Measurements from ENCODE around the gene SLC17A1. TPM values are rescaled to one million over a fixed set of nuclear protein-coding genes. Genes with fewer than 3 reads are reported as not detected.

The SLC17A1 gene
- total RNA-seq, 4 donors from 2014 or later, result not detected

DNA sequence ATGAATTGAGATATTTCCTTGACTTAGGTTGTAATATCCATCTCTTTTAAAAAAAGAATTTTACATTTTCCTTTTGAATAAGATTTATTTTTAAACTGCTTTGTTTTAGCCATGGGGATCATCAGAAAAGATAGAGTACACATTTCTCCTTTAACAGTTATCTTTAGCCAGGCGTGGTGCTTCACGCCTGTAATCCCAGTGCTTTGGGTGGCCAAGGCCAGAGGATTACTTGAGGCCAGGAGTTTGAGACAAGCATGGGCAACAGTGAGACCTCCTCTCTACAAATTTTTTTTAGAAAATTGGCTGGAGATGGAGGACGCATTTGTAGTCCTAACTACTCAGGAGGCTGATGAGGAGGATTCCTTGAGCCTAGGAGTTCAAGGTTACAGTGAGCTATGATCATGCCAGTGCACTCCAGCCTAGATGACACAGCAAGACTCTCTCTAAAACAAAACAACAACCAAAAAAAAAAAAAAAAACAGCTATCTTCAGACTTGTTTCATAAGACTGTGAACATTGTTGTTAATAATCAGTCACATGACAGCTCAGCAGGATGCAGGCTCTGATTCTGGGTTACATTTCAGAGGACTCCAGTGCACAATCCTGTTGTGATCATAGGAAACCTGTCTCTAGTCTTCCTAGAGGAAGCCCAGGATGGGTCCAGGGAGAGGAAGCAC lies 44.2 kb upstream of the SLC17A1 start:
- Histone ChIP-seq H3K27me3 (no peaks in the 10 kb centered on the region), H3K27ac (no peak overlapping the region), H3K9me3 (no peaks in the 10 kb centered on the region), H3K4me3 (no peak overlapping the region), H3K36me3 (no peaks in the 10 kb centered on the region), H3K4me1 (no peaks in the 10 kb centered on the region)
- WGBS, 2 donors (ENCODE audit: low coverage in 1 of 2), result 87 to 100% methylated on average over 1 to 3 of the region's 3 CpGs
- TF ChIP-seq EP300 (IDR thresholded peaks at IDR 0.05; ENCODE audit: low read depth) (no peak), POLR2AphosphoS5 (IDR thresholded peaks at IDR 0.05) (no peak), POLR2A (IDR thresholded peaks at IDR 0.05) (no peak)
- TF ChIP-seq, protein P1, sequence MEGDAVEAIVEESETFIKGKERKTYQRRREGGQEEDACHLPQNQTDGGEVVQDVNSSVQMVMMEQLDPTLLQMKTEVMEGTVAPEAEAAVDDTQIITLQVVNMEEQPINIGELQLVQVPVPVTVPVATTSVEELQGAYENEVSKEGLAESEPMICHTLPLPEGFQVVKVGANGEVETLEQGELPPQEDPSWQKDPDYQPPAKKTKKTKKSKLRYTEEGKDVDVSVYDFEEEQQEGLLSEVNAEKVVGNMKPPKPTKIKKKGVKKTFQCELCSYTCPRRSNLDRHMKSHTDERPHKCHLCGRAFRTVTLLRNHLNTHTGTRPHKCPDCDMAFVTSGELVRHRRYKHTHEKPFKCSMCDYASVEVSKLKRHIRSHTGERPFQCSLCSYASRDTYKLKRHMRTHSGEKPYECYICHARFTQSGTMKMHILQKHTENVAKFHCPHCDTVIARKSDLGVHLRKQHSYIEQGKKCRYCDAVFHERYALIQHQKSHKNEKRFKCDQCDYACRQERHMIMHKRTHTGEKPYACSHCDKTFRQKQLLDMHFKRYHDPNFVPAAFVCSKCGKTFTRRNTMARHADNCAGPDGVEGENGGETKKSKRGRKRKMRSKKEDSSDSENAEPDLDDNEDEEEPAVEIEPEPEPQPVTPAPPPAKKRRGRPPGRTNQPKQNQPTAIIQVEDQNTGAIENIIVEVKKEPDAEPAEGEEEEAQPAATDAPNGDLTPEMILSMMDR (IDR thresholded peaks at IDR 0.05), result no peak
- no peak for DNase-seq
- intact Hi-C loops (cut with DNase I; ENCODE audit: low total_unique reads), result no loop called here
- in situ Hi-C loops (cut with MboI; ENCODE audit: low pct_ligation_motif_present in 1 of 4, low pct_unique_long_range_greater_than_20kb in 1 of 4, low sequenced_read_pairs in 3 of 4), result no loop called here

DNA sequence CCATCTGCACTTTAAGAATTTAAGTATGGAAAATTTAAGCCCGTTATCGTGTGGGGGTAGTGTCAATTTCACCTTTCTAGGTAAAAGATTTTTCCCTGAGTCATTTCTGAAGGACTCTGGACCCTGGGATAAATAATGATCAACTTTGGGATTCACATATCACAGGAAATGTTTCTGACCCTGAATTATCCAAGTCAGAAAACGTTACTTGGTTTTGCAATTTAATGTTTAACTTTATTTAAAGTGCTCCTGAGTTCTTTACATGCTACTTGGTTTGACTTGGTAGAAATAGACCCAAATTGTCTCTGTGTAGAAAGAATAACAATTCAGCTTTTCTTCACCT lies 43.7 kb upstream of the SLC17A1 start:
- H3K4me1 ChIP-seq, result no peaks in the 10 kb centered on the region

DNA sequence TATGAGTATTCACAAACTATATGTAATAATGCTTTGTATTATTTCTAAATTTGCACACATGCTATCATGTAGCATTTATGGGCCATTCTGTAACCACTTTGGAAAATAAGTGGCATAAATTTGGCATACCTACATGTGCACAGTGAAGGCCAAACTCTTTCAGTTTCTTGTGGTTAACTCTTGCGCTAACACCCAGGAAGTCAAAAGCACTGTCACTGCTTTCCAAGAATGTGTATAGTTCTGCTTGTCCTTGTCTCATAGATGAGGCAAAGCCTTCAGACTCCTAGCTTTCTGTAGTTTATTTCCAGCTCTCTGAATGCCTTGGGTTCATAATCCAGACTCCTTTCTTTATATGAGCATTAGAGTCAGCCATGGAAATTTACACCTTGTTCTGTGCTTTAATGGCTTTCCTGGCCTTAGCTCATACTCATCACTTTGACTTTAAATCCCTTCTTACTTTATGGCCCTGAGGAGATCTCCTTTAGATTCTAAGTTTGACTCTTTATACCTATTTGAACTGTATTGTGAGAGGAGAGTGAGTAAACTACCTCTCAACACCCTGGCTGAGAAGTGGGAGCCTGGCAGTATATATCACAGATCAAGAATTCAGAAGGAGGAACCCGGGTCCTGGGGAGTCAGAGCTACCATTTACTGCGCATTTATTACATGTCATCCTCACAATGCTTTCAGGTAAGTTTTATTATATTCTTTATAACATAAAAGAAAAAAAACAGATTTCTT lies 43.1 kb upstream of the SLC17A1 start:
- no peak overlapping the region for H3K4me3 ChIP-seq
- intact Hi-C loops (cut with DNase I; ENCODE audit: low total_unique reads), result no loop called here
- no peak for DNase-seq
- in situ Hi-C loops (cut with MboI; ENCODE audit: low pct_ligation_motif_present in 1 of 4, low pct_unique_long_range_greater_than_20kb in 1 of 4, low sequenced_read_pairs in 3 of 4), result no loop called here
- H3K4me1 ChIP-seq, result no peaks in the 10 kb centered on the region
- H3K36me3 ChIP-seq, result no peaks in the 10 kb centered on the region
- 72 to 89% methylated on average over 3 of the region's 3 CpGs for whole genome bisulfite sequencing, 2 donors (ENCODE audit: low coverage in 1 of 2)
- no peaks in the 10 kb centered on the region for H3K9me3 ChIP-seq
- H3K27me3 ChIP-seq, result no peaks in the 10 kb centered on the region
- no peak for TF ChIP-seq EP300 (IDR thresholded peaks at IDR 0.05; ENCODE audit: low read depth)
- TF ChIP-seq, protein P1 (IDR thresholded peaks at IDR 0.05), result no peak
- no peak for TF ChIP-seq POLR2AphosphoS5 (IDR thresholded peaks at IDR 0.05)
- no peak for TF ChIP-seq POLR2A (IDR thresholded peaks at IDR 0.05)
- no peak overlapping the region for H3K27ac ChIP-seq

More for the DNA sequence above, 43.7 kb upstream of the SLC17A1 start:
- TF ChIP-seq POLR2AphosphoS5 (IDR thresholded peaks at IDR 0.05), result no peak
- TF ChIP-seq EP300 (IDR thresholded peaks at IDR 0.05; ENCODE audit: low read depth), result no peak
- TF ChIP-seq POLR2A (IDR thresholded peaks at IDR 0.05), result no peak
- TF ChIP-seq, protein P1 (IDR thresholded peaks at IDR 0.05), result no peak
- intact Hi-C loops (cut with DNase I; ENCODE audit: low total_unique reads), result no loop called here
- Histone ChIP-seq H3K27me3 (no peaks in the 10 kb centered on the region), H3K36me3 (no peaks in the 10 kb centered on the region), H3K9me3 (no peaks in the 10 kb centered on the region), H3K4me3 (no peak overlapping the region), H3K27ac (no peak overlapping the region)
- in situ Hi-C loops (cut with MboI; ENCODE audit: low pct_ligation_motif_present in 1 of 4, low pct_unique_long_range_greater_than_20kb in 1 of 4, low sequenced_read_pairs in 3 of 4), result no loop called here
- WGBS, 2 donors (ENCODE audit: low coverage in 1 of 2), result 28 to 61% methylated on average over 3 of the region's 3 CpGs
- no peak for DNase-seq

DNA sequence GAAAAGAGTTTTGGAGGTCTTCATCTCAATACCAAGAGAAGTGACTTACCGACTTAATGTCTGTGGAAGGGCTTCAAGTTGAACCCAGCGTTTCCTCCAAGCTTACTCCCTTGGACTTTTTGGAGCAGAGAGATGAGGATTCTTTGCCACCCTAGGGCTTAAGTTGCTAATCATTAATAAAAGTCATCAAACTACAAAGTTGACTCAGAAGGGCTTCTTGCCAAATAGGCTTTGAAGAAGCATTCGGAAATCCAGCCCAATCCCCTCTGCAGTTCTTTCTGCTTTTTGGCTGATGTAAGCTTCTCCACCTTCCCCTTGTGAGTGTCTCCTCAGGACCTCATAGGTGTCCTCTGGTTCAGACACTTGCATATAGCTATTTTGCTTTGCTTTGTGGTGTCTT lies 42.3 kb upstream of the SLC17A1 start, which contains the start of gene SLC17A3:
SLC17A3 (minus strand) TSS at position 126 of the 400 bp plus-strand sequence. CDS start 5,856 bp downstream, outside the sequence.
- H3K27me3 ChIP-seq, result no peaks in the 10 kb centered on the region
- TF ChIP-seq EP300 (IDR thresholded peaks at IDR 0.05; ENCODE audit: low read depth) (no peak), POLR2A (IDR thresholded peaks at IDR 0.05) (no peak), POLR2AphosphoS5 (IDR thresholded peaks at IDR 0.05) (no peak)
- TF ChIP-seq, protein P1 (IDR thresholded peaks at IDR 0.05), result no peak
- no peaks in the 10 kb centered on the region for H3K4me1 ChIP-seq
- no peaks in the 10 kb centered on the region for H3K36me3 ChIP-seq
- no peak within 1 kb of the TSS for H3K27ac ChIP-seq
- no peak for DNase-seq
- intact Hi-C loops (cut with DNase I; ENCODE audit: low total_unique reads) (no loop called here), in situ Hi-C loops (cut with MboI; ENCODE audit: low pct_ligation_motif_present in 1 of 4, low pct_unique_long_range_greater_than_20kb in 1 of 4, low sequenced_read_pairs in 3 of 4) (no loop called here)
- WGBS, 2 donors (ENCODE audit: low coverage in 1 of 2), result 93 to 97% methylated on average over 3 of the region's 3 CpGs
- no peak within 1 kb of the TSS for H3K4me3 ChIP-seq
- H3K9me3 ChIP-seq, result no peaks in the 10 kb centered on the region
